ENCODE data around the gene RGS10.

The RGS10 gene

GRCh38 chr10:119483839-119484238, 58.7 kb downstream of the RGS10 start:
- no peak for DNase-seq (ENCODE audit: low read depth)
- H3K4me3 ChIP-seq (ENCODE audit: low read depth, low read length), result no peak overlapping the region
- no peak for TF ChIP-seq CTCF (IDR thresholded peaks at IDR 0.05; ENCODE audit: insufficient read depth, low read depth, low read length, missing control alignments)

- no peak for TF ChIP-seq CTCF (IDR thresholded peaks at IDR 0.05; ENCODE audit: insufficient read depth, low read depth, low read length, missing control alignments)
- no peak for DNase-seq (ENCODE audit: low read depth)
- no peak overlapping the region for H3K4me3 ChIP-seq (ENCODE audit: low read depth, low read length)
These were observed 59.5 kb downstream of the RGS10 start for GRCh38 chr10:119483001-119483400.

- H3K4me3 ChIP-seq (ENCODE audit: low read depth, low read length), result no peak overlapping the region
- DNase-seq (ENCODE audit: low read depth), result no peak
- no peak for TF ChIP-seq CTCF (IDR thresholded peaks at IDR 0.05; ENCODE audit: insufficient read depth, low read depth, low read length, missing control alignments)
These were observed 60.6 kb downstream of the RGS10 start for GRCh38 chr10:119481781-119482426.

- no peak for TF ChIP-seq CTCF (IDR thresholded peaks at IDR 0.05; ENCODE audit: insufficient read depth, low read depth, low read length, missing control alignments)
- no peak overlapping the region for H3K4me3 ChIP-seq (ENCODE audit: low read depth, low read length)
- no peak for DNase-seq (ENCODE audit: low read depth)
These were observed 61.9 kb downstream of the RGS10 start for GRCh38 chr10:119480667-119481066.

GRCh38 chr10:119479532-119479931, 63.0 kb downstream of the RGS10 start:
- H3K4me3 ChIP-seq (ENCODE audit: low read depth, low read length), result no peak overlapping the region
- no peak for DNase-seq (ENCODE audit: low read depth)
- TF ChIP-seq CTCF (IDR thresholded peaks at IDR 0.05; ENCODE audit: insufficient read depth, low read depth, low read length, missing control alignments), result no peak

- TF ChIP-seq CTCF (IDR thresholded peaks at IDR 0.05; ENCODE audit: insufficient read depth, low read depth, low read length, missing control alignments), result no peak
- no peak overlapping the region for H3K4me3 ChIP-seq (ENCODE audit: low read depth, low read length)
- no peak for DNase-seq (ENCODE audit: low read depth)
These were observed 63.6 kb downstream of the RGS10 start for GRCh38 chr10:119478811-119479341.

Data from GM12865 (cell line).